Gastroesophageal sphincter (tissue), 4 donors: ENCODE data around the gene MYH10. TPM values are rescaled to one million over a fixed set of nuclear protein-coding genes. Genes with fewer than 3 reads are reported as not detected.

Experiments used
- ATAC-seq: fragments of 150-250 bp; one replicate; pipeline ENCODE4 v1.9.1; 2016; ENCODE audit warnings: mild to moderate bottlenecking, moderate library complexity
- H3K27ac ChIP-seq, 4 donors: fragments of 200-600 bp; sonication (generic) in 3 of 4; 1 replicate in 3 of 4; 2 replicates in 1 of 4; pipeline ENCODE4 v1.5.1; 2016 to 2019
- H3K27me3 ChIP-seq: fragments of 200-600 bp; sonication (generic); one replicate; pipeline ENCODE4 v1.5.1; 2019
- H3K36me3 ChIP-seq, 2 donors: fragments of 200-600 bp; sonication (generic); one replicate each; pipeline ENCODE4 v1.5.1; 2019; ENCODE audit warnings: control low read depth in 1 of 2
- H3K4me1 ChIP-seq, 3 donors: fragments of 200-600 bp; sonication (generic); 1 replicate in 2 of 3; 2 replicates in 1 of 3; pipeline ENCODE4 v1.5.1; 2016 to 2019; ENCODE audit warnings: control low read depth in 2 of 3
- H3K4me3 ChIP-seq, 2 donors: fragments of 200-600 bp; sonication (generic); one replicate each; pipeline ENCODE4 v1.5.1; 2019; ENCODE audit warnings: mild to moderate bottlenecking in 1 of 2, moderate library complexity in 1 of 2
- H3K9me3 ChIP-seq, 3 donors: fragments of 200-600 bp; sonication (generic); one replicate each; pipeline ENCODE4 v1.5.1; 2017 to 2019; ENCODE audit warnings: control low read depth in 2 of 3
- CTCF ChIP-seq, 4 experiments: fragments of 200-600 bp in 2 of 4; fragments of 450-650 bp in 2 of 4; sonication (generic) in 1 of 4; IDR thresholded peaks; one replicate each; pipeline ENCODE4 v1.5.1; 2017 to 2019; ENCODE audit warnings: antibody characterized with exemption in 4 of 4, mild to moderate bottlenecking in 2 of 4, moderate library complexity in 2 of 4
- EP300 ChIP-seq: sonication (generic); formaldehyde crosslinking; IDR thresholded peaks from one replicate; pipeline ENCODE4 v1.6.1; 2017; ENCODE audit warnings: antibody characterized with exemption, mild to moderate bottlenecking
- POLR2A ChIP-seq, 2 donors: fragments of 450-650 bp; IDR thresholded peaks; one replicate each; pipeline ENCODE4 v1.6.1; 2017; ENCODE audit warnings: antibody characterized with exemption in 2 of 2, mild to moderate bottlenecking in 2 of 2, moderate library complexity in 1 of 2
- POLR2AphosphoS5 ChIP-seq: sonication (generic); formaldehyde crosslinking; IDR thresholded peaks from one replicate; pipeline ENCODE4 v1.6.1; 2017; ENCODE audit warnings: antibody characterized with exemption
- WGBS, 2 donors: methylation state at CpG; one replicate each; pipeline ENCODE4 v1.1.5; 2018; ENCODE audit warnings: low coverage in 1 of 2; 5-methylcytosine and 5-hydroxymethylcytosine counted together
- total RNA-seq, 4 donors: library from RNA; depleted of rRNA; stranded (reverse); fragments of >200 nt; gene quantifications; one replicate each; pipeline ENCODE4 v1.1.0, GENCODE V29; 2016

The MYH10 gene
- total RNA-seq, 4 donors from 2014 or later = 26.0 to 40.9 (median 34.6) TPM

- H3K4me1 ChIP-seq = peaks cover 0 to 12% (median 0%) of the 10 kb centered on the region in 3 donors
- peaks cover 0 to 5% of the 10 kb centered on the region in 2 donors for H3K36me3 ChIP-seq
- H3K9me3 ChIP-seq = no peaks in the 10 kb centered on the region
- H3K4me3 ChIP-seq = no peak overlapping the region
- WGBS, 2 donors = 53 to 86% methylated on average over 2 of the region's 2 CpGs
- no peak for TF ChIP-seq CTCF (IDR thresholded peaks at IDR 0.05)
- no peak for TF ChIP-seq POLR2AphosphoS5
- TF ChIP-seq POLR2A (IDR thresholded peaks at IDR 0.05) = no peak
- TF ChIP-seq EP300 = no peak
- no peak overlapping the region for H3K27ac ChIP-seq
- no peak for ATAC-seq
- H3K27me3 ChIP-seq = no peaks in the 10 kb centered on the region
These were observed 46.6 kb downstream of the MYH10 start for GRCh38 chr17:8583954-8584353.

GRCh38 chr17:8580952-8581658, 49.4 kb downstream of the MYH10 start:
- no peak for TF ChIP-seq EP300
- ATAC-seq = no peak
- Histone ChIP-seq H3K9me3 (no peaks in the 10 kb centered on the region), H3K36me3 (peaks cover 0 to 3% of the 10 kb centered on the region in 2 donors), H3K27ac (no peak overlapping the region), H3K27me3 (no peaks in the 10 kb centered on the region), H3K4me1 (no peaks in the 10 kb centered on the region), H3K4me3 (no peak overlapping the region)
- 68 to 90% methylated on average over 4 to 5 of the region's 5 CpGs for WGBS, 2 donors

GRCh38 chr17:8577868-8578267, 52.7 kb downstream of the MYH10 start:
- H3K9me3 ChIP-seq = no peaks in the 10 kb centered on the region
- peaks cover 0 to 3% of the 10 kb centered on the region in 2 donors for H3K36me3 ChIP-seq
- H3K27ac ChIP-seq = no peak overlapping the region
- TF ChIP-seq CTCF (IDR thresholded peaks at IDR 0.05) (no peak), POLR2A (IDR thresholded peaks at IDR 0.05) (no peak), POLR2AphosphoS5 (no peak), EP300 (no peak)
- H3K4me1 ChIP-seq = no peaks in the 10 kb centered on the region
- no peaks in the 10 kb centered on the region for H3K27me3 ChIP-seq
- ATAC-seq = no peak
- WGBS, 2 donors = 61 to 100% methylated on average over 1 to 2 of the region's 2 CpGs
- no peak overlapping the region for H3K4me3 ChIP-seq

GRCh38 chr17:8576559-8577294, 53.8 kb downstream of the MYH10 start:
- no peak for ATAC-seq
- Histone ChIP-seq H3K27ac (no peak overlapping the region), H3K9me3 (no peaks in the 10 kb centered on the region), H3K36me3 (peaks cover 0 to 3% of the 10 kb centered on the region in 2 donors), H3K4me3 (no peak overlapping the region), H3K27me3 (no peaks in the 10 kb centered on the region), H3K4me1 (no peaks in the 10 kb centered on the region)
- TF ChIP-seq POLR2A (IDR thresholded peaks at IDR 0.05) = no peak
- TF ChIP-seq CTCF (IDR thresholded peaks at IDR 0.05) = no peak
- TF ChIP-seq EP300 = no peak
- TF ChIP-seq POLR2AphosphoS5 = no peak
- WGBS, 2 donors = 86 to 96% methylated on average over 3 of the region's 3 CpGs

- TF ChIP-seq CTCF (IDR thresholded peaks at IDR 0.05) (peak; percentile 16 to 50 (median 43)), POLR2A (IDR thresholded peaks at IDR 0.05) (no peak)
- Histone ChIP-seq H3K4me1 (no peaks in the 10 kb centered on the region), H3K27ac (no peak overlapping the region), H3K27me3 (no peaks in the 10 kb centered on the region), H3K9me3 (no peaks in the 10 kb centered on the region), H3K4me3 (no peak overlapping the region), H3K36me3 (peaks cover 0 to 3% of the 10 kb centered on the region in 2 donors)
- WGBS, 2 donors = 48 to 61% methylated on average over 9 of the region's 9 CpGs
- ATAC-seq = no peak
These were observed 55.8 kb downstream of the MYH10 start for GRCh38 chr17:8574687-8575086.
